ENCODE data around the gene DDX18.

DNA sequence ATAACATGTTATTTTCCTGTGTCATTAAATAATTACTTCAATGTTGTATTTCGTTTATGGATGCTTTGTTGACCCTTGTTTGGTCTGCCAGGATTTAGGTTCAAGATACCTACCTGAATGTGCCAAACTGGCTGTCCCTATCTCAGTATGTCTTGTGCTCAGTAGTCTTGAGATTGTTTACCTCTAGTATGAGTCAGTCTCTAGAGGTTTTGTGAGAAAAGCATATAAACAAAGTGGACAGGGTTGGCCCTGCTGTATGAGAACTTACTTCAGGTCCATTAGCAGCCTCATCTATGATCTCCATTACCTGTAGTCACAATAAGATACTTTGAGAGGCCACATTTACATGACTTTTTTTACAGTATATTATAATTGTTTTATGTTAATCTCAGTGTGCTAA lies 17.8 kb downstream of the DDX18 start:
- TF ChIP-seq EZH2 (IDR thresholded peaks at IDR 0.05; ENCODE audit: low read depth): no peak
- TF ChIP-seq, protein P1, sequence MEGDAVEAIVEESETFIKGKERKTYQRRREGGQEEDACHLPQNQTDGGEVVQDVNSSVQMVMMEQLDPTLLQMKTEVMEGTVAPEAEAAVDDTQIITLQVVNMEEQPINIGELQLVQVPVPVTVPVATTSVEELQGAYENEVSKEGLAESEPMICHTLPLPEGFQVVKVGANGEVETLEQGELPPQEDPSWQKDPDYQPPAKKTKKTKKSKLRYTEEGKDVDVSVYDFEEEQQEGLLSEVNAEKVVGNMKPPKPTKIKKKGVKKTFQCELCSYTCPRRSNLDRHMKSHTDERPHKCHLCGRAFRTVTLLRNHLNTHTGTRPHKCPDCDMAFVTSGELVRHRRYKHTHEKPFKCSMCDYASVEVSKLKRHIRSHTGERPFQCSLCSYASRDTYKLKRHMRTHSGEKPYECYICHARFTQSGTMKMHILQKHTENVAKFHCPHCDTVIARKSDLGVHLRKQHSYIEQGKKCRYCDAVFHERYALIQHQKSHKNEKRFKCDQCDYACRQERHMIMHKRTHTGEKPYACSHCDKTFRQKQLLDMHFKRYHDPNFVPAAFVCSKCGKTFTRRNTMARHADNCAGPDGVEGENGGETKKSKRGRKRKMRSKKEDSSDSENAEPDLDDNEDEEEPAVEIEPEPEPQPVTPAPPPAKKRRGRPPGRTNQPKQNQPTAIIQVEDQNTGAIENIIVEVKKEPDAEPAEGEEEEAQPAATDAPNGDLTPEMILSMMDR (conservative IDR thresholded peaks at IDR 0.05): no peak

Data from PC-9 (cell line).